Astrocyte of the cerebellum (primary cell): ENCODE results near the gene ANXA11.
"Not testable (repeated sequence)": the region's sequence is repeated elsewhere in the genome, so short reads cannot be mapped to it uniquely, and the experiment has no call there.

Experiments used
- DNase-seq: peaks from one replicate; pipeline ENCODE4 v3.0.0-alpha.2; 2011; ENCODE audit warnings: low read depth
- H3K4me3 ChIP-seq: 2 replicates; pipeline ENCODE4 v1.5.1; 2011; ENCODE audit warnings: mild to moderate bottlenecking, low read depth, low read length, moderate library complexity
- CTCF ChIP-seq: IDR thresholded peaks from 2 replicates; pipeline ENCODE4 v1.5.1; 2012; ENCODE audit warnings: low read length, low read depth, moderate library complexity, mild to moderate bottlenecking; ENCODE audit errors: missing control alignments
- in situ Hi-C: cut with HindIII; loops from 2 replicates; pipeline ENCODE4 v1.10.0; 2017; ENCODE audit warnings: low sequenced_read_pairs

The ANXA11 gene

GRCh38 chr10:80233871-80234270, 28.5 kb upstream of the ANXA11 start:
- DNase-seq, H3K4me3 ChIP-seq, in situ Hi-C loops: not testable (repeated sequence)

- DNase-seq, H3K4me3 ChIP-seq, in situ Hi-C loops: not testable (repeated sequence)
Observed at GRCh38 chr10:80226723-80227122, 21.4 kb upstream of the ANXA11 start.

- in situ Hi-C loops, DNase-seq, H3K4me3 ChIP-seq: not testable (repeated sequence)
Observed at GRCh38 chr10:80223031-80223419, 17.7 kb upstream of the ANXA11 start.

GRCh38 chr10:80218878-80219277, 13.5 kb upstream of the ANXA11 start:
- DNase-seq, in situ Hi-C loops, H3K4me3 ChIP-seq: not testable (repeated sequence)

- DNase-seq, H3K4me3 ChIP-seq, in situ Hi-C loops: not testable (repeated sequence)
Observed at GRCh38 chr10:80214368-80214982, 9.1 kb upstream of the ANXA11 start.

- in situ Hi-C loops, result not testable (repeated sequence)
Observed at GRCh38 chr10:80212535-80213115, 7.3 kb upstream of the ANXA11 start.

GRCh38 chr10:80211786-80212185, 6.4 kb upstream of the ANXA11 start:
- no peak for TF ChIP-seq CTCF
- DNase-seq, result no peak
- in situ Hi-C loops, result no loop called here
- H3K4me3 ChIP-seq, result no peak overlapping the region

More at GRCh38 chr10:80212535-80213115, 7.3 kb upstream of the ANXA11 start:
- not testable (repeated sequence) for H3K4me3 ChIP-seq, DNase-seq

- H3K4me3 ChIP-seq, result no peak overlapping the region
- TF ChIP-seq CTCF, result no peak
- in situ Hi-C loops, result no loop called here
- DNase-seq, result no peak
Observed at GRCh38 chr10:80210259-80210658, 4.9 kb upstream of the ANXA11 start.

GRCh38 chr10:80207768-80208370, 2.5 kb upstream of the ANXA11 start:
- H3K4me3 ChIP-seq, result peak overlapping the region; percentile 25
- in situ Hi-C loops, result loop anchor here (5.0 kb wide), 1 partner anchor 66 kb away; no protein-coding TSS in a partner anchor
- TF ChIP-seq CTCF, result no peak
- no peak for DNase-seq

- H3K4me3 ChIP-seq, result no peak overlapping the region
- no peak for TF ChIP-seq CTCF
- no peak for DNase-seq
- in situ Hi-C loops, result loop anchor here (5.0 kb wide), 1 partner anchor 64 kb away; no protein-coding TSS in a partner anchor
Observed at GRCh38 chr10:80206277-80206655, 929 bp upstream of the ANXA11 start.
